ENCODE data around the gene JMJD6. TPM values are rescaled to one million over a fixed set of nuclear protein-coding genes. Genes with fewer than 3 reads are reported as not detected.
"Not testable (repeated sequence)": the region's sequence is repeated elsewhere in the genome, so short reads cannot be mapped to it uniquely, and the experiment has no call there.

Gene JMJD6
- total RNA-seq, 2 donors from 2014 or later = 35.0 to 37.4 TPM

DNA sequence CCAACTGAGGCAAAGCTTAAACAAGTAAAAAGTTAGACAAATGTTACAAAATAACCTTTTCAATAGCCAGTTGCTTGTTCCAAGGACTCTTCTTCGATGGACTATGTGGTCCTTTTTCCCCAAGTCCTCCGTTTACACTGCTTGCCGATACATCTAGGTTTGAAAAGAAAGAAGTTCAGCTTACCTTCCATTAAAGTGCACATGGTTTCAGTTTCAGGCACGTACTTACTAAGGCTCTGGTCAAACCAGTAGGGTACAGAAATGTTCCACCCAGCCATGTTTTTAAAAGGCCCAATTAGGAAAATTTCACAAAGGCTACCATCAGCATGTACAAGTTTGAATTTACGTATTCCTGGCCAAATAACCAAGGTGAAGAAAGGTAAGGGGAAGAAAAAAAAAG, 8.6 kb upstream of the JMJD6 start:
- H3K4me1 ChIP-seq = peaks cover 0 to 57% of the 10 kb centered on the region in 2 donors
- no peak for DNase-seq (ENCODE audit: low spot score)
- H3K9me3 ChIP-seq = no peaks in the 10 kb centered on the region
- H3K36me3 ChIP-seq = peaks cover 56% of the 10 kb centered on the region
- TF ChIP-seq, protein P1, sequence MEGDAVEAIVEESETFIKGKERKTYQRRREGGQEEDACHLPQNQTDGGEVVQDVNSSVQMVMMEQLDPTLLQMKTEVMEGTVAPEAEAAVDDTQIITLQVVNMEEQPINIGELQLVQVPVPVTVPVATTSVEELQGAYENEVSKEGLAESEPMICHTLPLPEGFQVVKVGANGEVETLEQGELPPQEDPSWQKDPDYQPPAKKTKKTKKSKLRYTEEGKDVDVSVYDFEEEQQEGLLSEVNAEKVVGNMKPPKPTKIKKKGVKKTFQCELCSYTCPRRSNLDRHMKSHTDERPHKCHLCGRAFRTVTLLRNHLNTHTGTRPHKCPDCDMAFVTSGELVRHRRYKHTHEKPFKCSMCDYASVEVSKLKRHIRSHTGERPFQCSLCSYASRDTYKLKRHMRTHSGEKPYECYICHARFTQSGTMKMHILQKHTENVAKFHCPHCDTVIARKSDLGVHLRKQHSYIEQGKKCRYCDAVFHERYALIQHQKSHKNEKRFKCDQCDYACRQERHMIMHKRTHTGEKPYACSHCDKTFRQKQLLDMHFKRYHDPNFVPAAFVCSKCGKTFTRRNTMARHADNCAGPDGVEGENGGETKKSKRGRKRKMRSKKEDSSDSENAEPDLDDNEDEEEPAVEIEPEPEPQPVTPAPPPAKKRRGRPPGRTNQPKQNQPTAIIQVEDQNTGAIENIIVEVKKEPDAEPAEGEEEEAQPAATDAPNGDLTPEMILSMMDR (IDR thresholded peaks at IDR 0.05) = no peak
- H3K27ac ChIP-seq = peak overlapping the region in 1 of 2 donors; percentile 100
- no peaks in the 10 kb centered on the region for H3K27me3 ChIP-seq
- H3K4me3 ChIP-seq = peak overlapping the region; percentile 96 to 97

DNA sequence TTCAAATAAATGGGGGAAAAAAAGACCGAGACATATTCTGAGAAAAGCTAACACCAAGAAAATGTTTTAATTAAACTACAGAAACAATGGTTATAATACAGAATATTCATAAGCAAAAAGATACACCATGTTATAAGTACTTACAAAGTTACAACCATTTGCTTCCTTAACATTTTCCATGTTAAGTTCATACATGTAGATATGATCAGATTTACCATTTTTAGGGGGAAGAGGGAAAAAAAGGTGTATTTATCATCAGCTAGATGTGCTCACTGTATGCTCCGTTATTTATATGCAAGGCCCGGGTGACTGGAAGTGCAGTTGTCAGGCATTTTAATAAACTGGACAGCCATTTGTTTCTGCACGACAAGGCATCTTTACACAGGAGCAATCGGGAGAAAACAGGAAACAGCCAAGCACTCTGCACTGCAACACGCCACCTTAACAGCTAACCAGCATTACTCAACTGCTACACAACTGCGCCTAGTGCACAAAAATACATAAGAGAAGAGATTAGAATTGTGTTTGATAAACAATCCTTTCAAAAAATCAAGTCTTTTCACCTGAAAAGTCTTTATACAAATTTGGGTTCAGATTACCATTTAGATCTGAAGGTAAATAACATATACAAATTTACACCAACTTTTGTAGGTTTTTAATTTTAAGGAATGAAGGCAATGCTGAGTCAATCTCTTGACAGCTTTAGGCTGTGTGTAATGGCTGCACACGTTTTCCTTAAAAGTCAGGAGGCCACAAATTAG, 7.9 kb upstream of the JMJD6 start:
- peaks cover 56% of the 10 kb centered on the region for H3K36me3 ChIP-seq
- H3K9me3 ChIP-seq = no peaks in the 10 kb centered on the region
- TF ChIP-seq, protein P1 (IDR thresholded peaks at IDR 0.05) = no peak
- no peaks in the 10 kb centered on the region for H3K27me3 ChIP-seq
- H3K4me3 ChIP-seq = peak overlapping the region in 1 of 2 donors; percentile 96
- H3K4me1 ChIP-seq = peaks cover 0 to 54% of the 10 kb centered on the region in 2 donors
- peak overlapping the region in 1 of 2 donors; percentile 100 for H3K27ac ChIP-seq
- no peak for DNase-seq (ENCODE audit: low spot score)

DNA sequence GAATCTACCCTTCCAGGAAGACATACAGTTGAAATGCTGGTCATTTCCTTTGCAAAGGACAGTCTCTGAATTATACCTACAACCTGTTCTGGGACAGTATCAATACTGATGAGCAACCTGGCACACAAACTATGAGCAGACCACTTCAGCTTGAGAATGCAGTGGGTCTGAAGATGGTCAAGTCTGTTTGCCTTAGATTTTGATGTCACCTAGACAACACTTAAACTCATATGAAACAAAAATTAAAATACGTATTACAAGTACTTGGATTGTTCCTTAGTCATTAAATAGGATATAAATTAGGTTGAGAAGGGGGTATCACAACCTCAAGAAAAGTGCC, 7.2 kb upstream of the JMJD6 start:
- no peak overlapping the region for H3K27ac ChIP-seq
- no peak for DNase-seq (ENCODE audit: low spot score)
- H3K9me3 ChIP-seq = no peaks in the 10 kb centered on the region
- H3K4me1 ChIP-seq = peaks cover 0 to 49% of the 10 kb centered on the region in 2 donors
- H3K36me3 ChIP-seq = peaks cover 56% of the 10 kb centered on the region
- TF ChIP-seq, protein P1 (IDR thresholded peaks at IDR 0.05) = no peak
- H3K4me3 ChIP-seq = no peak overlapping the region
- no peaks in the 10 kb centered on the region for H3K27me3 ChIP-seq

DNA sequence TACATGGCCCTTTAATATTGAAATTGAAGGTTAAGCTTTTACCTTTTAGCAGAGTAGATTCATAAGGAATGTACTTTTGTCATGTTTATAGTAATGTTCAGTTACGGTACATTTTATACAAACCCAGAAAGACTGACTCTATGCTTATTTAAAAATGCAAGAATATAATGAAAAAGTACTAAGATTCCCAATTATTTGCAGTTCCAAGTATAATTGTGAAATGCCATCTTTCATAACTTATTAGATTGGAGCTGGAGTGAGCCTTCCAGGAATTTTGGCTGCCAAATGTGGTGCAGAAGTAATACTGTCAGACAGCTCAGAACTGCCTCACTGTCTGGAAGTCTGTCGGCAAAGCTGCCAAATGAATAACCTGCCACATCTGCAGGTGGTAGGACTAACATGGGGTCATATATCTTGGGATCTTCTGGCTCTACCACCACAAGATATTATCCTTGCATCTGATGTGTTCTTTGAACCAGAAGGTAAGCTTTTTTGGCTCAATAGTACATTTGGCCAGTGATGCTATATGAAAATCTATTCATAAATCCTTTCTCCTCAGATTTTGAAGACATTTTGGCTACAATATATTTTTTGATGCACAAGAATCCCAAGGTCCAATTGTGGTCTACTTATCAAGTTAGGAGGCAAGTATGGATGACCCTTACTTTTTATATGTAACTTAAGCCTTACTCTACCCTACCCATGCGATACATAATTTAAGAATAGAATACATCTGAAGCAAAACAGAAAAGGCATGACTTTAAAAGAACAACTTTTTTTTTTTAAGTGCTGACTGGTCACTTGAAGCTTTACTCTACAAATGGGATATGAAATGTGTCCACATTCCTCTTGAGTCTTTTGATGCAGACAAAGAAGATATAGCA, 6.6 kb upstream of the JMJD6 start:
- TF ChIP-seq, protein P1 (IDR thresholded peaks at IDR 0.05) = no peak
- H3K27me3 ChIP-seq = no peaks in the 10 kb centered on the region
- H3K9me3 ChIP-seq = no peaks in the 10 kb centered on the region
- H3K36me3 ChIP-seq = peaks cover 56% of the 10 kb centered on the region
- peak overlapping the region in 1 of 2 donors; percentile 21 for H3K27ac ChIP-seq
- H3K4me1 ChIP-seq = peaks cover 0 to 46% of the 10 kb centered on the region in 2 donors
- DNase-seq (ENCODE audit: low spot score) = no peak
- H3K4me3 ChIP-seq = no peak overlapping the region

DNA sequence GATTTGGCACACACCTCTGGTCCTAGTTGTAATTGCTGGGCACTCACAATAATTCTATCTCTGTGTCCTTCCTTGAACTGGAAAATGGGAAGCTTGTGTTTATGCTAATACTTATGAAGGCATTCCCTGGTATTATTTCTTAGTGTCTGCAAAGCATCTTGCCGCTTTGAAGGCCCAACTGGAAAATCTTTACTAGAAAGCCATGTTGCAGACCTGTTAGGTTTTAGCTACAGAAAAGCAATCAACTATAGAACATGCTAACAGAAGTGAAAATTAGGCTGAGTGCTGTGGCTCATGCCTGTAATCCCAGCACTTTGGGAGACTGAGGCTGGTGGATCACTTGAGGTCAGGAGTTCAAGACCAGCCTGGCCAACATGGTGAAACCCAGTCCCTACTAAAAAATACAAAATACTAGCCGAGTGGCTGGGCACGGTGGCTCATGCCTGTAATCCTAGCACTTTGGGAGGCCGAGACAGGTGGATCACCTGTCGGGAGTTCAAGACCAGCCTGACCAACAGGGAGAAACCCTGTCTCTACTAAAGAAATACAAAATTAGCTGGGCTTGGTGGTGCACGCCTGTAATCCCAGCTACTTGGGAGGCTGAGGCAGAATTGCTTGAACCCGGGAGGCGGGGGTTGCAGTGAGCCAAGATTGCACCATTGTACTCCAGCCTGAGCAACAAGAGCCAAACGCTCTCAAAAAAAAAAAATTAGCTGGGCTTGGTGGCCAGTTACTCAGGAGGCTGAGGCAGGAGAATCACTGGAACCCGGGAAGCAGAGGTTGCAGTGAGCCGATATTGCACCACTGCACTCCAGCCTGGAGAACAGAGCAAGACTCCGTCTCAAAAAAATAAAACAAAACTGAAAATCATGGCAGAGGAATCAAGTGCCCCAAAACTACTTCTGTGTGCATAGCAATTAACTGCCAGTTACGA, 5.7 kb upstream of the JMJD6 start:
- peaks cover 0 to 54% of the 10 kb centered on the region in 2 donors for H3K4me1 ChIP-seq
- not testable (repeated sequence) for H3K27me3 ChIP-seq; H3K4me3 ChIP-seq; DNase-seq (ENCODE audit: low spot score); H3K27ac ChIP-seq; H3K9me3 ChIP-seq
- H3K36me3 ChIP-seq = peaks cover 56% of the 10 kb centered on the region
